ENCODE measurements around the gene ASCC1.

- peak; percentile 66 for TF ChIP-seq CTCF (conservative IDR thresholded peaks at IDR 0.05; ENCODE audit: low read depth, low read length)
- no peak for TF ChIP-seq EZH2 (IDR thresholded peaks at IDR 0.05; ENCODE audit: borderline replicate concordance, low read depth, low read length, poor library complexity, severe bottlenecking)
These were observed 89.7 kb downstream of the ASCC1 start for GRCh38 chr10:72126184-72126871.
